NCI-H2171 treated with DMSO at 0.1 percent for 48 hours (cell line): ENCODE measurements around the gene SLC39A11.

ENCODE experiments used
- DNase-seq: peaks from one replicate; lab custom pipeline; 2025; lab: John Stamatoyannopoulos, UW

SLC39A11 gene

GRCh38 chr17:72684405-72685020 lies 408.0 kb downstream of the SLC39A11 start:
- DNase-seq, result no peak

GRCh38 chr17:72683506-72684404 lies 408.7 kb downstream of the SLC39A11 start:
- DNase-seq, result peak; percentile 53

GRCh38 chr17:72682605-72683004 lies 409.9 kb downstream of the SLC39A11 start:
- no peak for DNase-seq

- DNase-seq, result no peak
Measured at GRCh38 chr17:72681844-72682243, 410.6 kb downstream of the SLC39A11 start.

GRCh38 chr17:72677714-72678390 lies 414.6 kb downstream of the SLC39A11 start:
- no peak for DNase-seq

- no peak for DNase-seq
Measured at GRCh38 chr17:72677108-72677507, 415.4 kb downstream of the SLC39A11 start.

GRCh38 chr17:72672729-72673128 lies 419.8 kb downstream of the SLC39A11 start:
- DNase-seq, result no peak

- DNase-seq, result no peak
Measured at GRCh38 chr17:72671016-72671415, 421.5 kb downstream of the SLC39A11 start.

GRCh38 chr17:72667096-72668063 lies 425.1 kb downstream of the SLC39A11 start:
- DNase-seq, result peak; percentile 10

GRCh38 chr17:72665852-72666851 lies 426.3 kb downstream of the SLC39A11 start:
- peak; percentile 12 for DNase-seq

- no peak for DNase-seq
Measured at GRCh38 chr17:72662827-72663190, 429.7 kb downstream of the SLC39A11 start.

GRCh38 chr17:72661945-72662826 lies 430.3 kb downstream of the SLC39A11 start:
- no peak for DNase-seq

- DNase-seq, result peak; percentile 43
Measured at GRCh38 chr17:72661116-72661944, 431.2 kb downstream of the SLC39A11 start.

- DNase-seq, result no peak
Measured at GRCh38 chr17:72660274-72661115, 432.0 kb downstream of the SLC39A11 start.

GRCh38 chr17:72659811-72660210 lies 432.7 kb downstream of the SLC39A11 start:
- DNase-seq, result no peak

- no peak for DNase-seq
Measured at GRCh38 chr17:72658675-72659074, 433.8 kb downstream of the SLC39A11 start.
